Body of pancreas (tissue), 4 donors: ENCODE results near the gene TMEM221.

Experiments used
- POLR2A ChIP-seq, 3 donors: fragments of 450-650 bp; IDR thresholded peaks; one replicate each; pipeline ENCODE4 v1.6.1; 2016; ENCODE audit warnings: antibody characterized with exemption in 3 of 3, mild to moderate bottlenecking in 2 of 3
- TF ChIP-seq, protein P1 (sequence below), 7 experiments: fragments of 450-650 bp in 4 of 7; fragments of 200-600 bp in 3 of 7; sonication (generic) in 3 of 7; IDR thresholded peaks; one replicate each; pipeline ENCODE4 v1.5.1; 2016 to 2019; ENCODE audit warnings: antibody characterized with exemption in 7 of 7

- TF ChIP-seq, protein P1, sequence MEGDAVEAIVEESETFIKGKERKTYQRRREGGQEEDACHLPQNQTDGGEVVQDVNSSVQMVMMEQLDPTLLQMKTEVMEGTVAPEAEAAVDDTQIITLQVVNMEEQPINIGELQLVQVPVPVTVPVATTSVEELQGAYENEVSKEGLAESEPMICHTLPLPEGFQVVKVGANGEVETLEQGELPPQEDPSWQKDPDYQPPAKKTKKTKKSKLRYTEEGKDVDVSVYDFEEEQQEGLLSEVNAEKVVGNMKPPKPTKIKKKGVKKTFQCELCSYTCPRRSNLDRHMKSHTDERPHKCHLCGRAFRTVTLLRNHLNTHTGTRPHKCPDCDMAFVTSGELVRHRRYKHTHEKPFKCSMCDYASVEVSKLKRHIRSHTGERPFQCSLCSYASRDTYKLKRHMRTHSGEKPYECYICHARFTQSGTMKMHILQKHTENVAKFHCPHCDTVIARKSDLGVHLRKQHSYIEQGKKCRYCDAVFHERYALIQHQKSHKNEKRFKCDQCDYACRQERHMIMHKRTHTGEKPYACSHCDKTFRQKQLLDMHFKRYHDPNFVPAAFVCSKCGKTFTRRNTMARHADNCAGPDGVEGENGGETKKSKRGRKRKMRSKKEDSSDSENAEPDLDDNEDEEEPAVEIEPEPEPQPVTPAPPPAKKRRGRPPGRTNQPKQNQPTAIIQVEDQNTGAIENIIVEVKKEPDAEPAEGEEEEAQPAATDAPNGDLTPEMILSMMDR (IDR thresholded peaks at IDR 0.05): no peak
- TF ChIP-seq POLR2A (IDR thresholded peaks at IDR 0.05): no peak
Observed at GRCh38 chr19:17411801-17412200, 36.7 kb downstream of the TMEM221 start.
